HG03520 (cell line): ENCODE results near the gene TET2.
A peak's percentile ranks its signal among the peaks of the same experiment; 100 is the strongest.
"Not testable (repeated sequence)": the region's sequence is repeated elsewhere in the genome, so short reads cannot be mapped to it uniquely, and the experiment has no call there.

ENCODE experiments used
- ATAC-seq: cut with Tn5 transposase; IDR thresholded peaks from one replicate; pipeline ENCODE4 v1.9.1; 2021; ENCODE audit warnings: mild to moderate bottlenecking, moderate library complexity; ENCODE audit not compliant: unreplicated experiment

Gene TET2

GRCh38 chr4:105281124-105281415 is 134.4 kb downstream of the TET2 start:
- no peak for ATAC-seq

GRCh38 chr4:105282489-105282888 is 135.8 kb downstream of the TET2 start:
- ATAC-seq, result no peak

GRCh38 chr4:105283501-105283900 is 136.8 kb downstream of the TET2 start:
- no peak for ATAC-seq

DNA sequence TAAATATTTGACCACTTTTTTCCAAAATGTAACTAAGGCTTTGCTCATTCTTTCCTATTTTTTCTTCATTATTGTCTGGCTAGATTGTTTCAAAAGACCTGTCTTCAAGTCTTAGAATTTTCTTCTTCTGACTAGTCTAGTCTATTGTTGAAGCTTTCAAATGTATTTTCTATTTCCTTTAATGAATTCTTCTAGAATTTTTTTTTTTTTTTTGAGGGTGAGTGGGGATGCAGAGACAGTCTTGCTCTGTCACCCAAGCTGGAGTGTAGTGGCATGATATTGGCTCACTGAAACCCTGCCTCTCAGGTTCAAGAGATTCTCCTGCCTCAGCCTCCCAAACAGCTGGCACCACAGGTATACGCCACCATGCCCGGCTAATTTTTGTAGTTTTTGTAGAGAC is 141.4 kb downstream of the TET2 start:
- no peak for ATAC-seq

DNA sequence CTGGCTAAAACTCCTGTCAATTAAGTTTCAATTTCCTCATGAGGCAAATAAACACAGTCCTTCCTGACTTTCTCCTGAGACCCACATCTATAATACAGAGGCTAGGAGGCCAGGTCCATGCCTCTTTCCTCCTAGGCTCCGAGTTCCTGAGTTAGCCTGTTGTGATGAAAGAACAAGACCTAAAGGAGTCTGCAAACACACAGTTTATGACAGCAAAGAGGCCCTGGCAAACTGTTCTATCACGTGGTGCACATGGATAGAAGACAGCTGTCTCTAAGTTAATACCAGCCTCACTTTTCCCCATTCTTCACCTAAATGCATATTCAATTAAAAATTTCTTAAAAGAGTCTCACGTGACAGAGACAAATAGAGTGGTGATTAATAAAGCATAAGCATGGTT is 145.2 kb downstream of the TET2 start:
- no peak for ATAC-seq

DNA sequence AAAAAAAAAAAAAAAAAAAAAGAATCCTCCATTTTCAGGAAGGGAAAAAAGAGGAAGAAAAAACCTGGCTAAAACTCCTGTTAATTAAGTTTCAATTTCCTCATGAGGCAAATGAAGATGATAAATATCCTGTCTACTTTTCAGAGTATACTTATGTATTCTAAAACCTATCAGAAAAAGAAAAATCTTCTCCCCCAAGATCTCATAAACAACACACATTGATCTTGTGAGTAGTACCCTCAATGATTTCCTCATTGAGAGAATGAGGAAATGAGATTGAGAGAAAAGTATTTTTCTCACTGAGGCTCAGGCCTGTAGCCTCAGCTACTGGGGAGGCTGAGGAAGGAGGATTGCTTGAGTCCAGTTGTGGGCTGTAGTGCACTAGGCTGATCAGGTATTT is 146.7 kb downstream of the TET2 start:
- no peak for ATAC-seq

GRCh38 chr4:105296672-105297071 is 150.0 kb downstream of the TET2 start:
- no peak for ATAC-seq

- not testable (repeated sequence) for ATAC-seq
Observed at GRCh38 chr4:105299027-105299426, 152.4 kb downstream of the TET2 start.

DNA sequence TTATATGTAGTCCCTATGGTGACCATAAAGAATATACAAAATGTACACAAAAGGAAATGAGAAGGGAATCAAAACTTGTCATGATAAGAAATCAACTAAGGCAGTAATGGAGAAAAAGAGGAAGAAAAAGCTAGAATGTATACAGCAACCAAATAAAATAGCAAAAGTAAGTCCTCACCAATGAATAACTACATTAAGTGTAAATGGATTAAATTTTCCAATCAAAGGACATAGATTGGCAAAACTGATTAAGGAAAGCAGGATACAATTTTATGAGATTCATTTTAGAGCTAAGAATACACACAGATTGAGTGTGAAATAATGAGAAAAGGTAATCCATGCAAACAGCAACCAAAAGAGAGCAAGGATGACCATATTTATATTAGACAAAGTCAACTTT is 157.4 kb downstream of the TET2 start:
- ATAC-seq, result no peak

- peak; percentile 30 for ATAC-seq
Observed at GRCh38 chr4:105305019-105305836, 158.6 kb downstream of the TET2 start.

GRCh38 chr4:105306158-105306781 is 159.6 kb downstream of the TET2 start:
- ATAC-seq, result peak; percentile 92

DNA sequence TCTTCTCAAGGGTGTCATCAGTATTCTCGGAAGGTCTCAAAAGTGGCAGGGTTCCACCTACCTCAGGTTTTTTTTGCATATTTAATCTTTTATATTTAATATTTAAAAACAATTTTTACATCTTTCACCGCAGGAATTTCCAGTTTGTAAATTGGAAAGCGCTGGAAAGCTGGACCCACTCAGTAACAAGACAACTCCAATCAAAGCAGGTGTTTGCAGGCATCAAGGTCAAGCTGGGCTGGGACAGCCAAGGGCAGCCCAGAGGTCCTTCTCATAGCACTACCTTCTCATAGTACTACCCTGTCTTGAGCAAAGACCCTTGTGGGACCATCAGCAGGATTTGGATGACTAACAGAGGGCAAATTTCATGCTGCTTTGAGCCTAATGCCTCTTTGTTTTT is 160.1 kb downstream of the TET2 start:
- ATAC-seq, result no peak

DNA sequence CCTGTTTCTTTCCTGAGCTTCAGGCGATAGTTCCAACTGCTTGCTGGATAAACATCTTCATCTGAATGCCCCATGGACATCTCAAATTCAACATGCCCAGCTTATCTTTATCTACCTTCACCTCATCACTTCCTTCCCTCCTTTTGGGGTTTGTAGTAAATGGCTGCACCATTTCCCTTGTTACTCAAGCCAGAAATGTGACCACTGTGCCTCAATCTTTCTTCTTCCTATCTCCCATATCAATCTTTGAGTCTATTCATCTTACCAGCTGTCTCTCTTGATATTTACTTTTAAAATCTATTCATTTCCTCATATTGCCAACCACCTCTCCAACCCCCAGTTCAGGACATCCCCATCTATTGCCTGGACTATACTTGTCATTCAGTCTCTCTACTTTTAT is 171.8 kb downstream of the TET2 start:
- ATAC-seq, result no peak

DNA sequence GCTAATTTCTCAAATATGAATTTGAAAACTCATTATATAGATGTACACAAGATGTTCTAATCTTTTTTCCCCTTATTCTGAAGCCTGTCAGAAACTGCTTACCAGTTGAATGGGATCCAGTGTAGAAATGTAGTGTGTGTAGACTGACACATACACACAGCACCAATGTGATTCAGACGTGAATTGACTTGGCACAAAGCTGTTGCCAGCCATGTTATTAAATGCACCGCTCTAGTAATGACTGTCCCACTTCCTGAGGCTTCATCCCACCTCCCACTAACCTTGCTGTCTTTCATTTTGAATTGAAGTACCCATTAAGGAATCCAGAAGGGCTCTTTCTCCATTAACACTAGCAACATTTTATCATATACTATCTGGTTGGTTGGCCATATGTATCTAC is 180.5 kb downstream of the TET2 start:
- ATAC-seq, result no peak

- no peak for ATAC-seq
Observed at GRCh38 chr4:105327956-105328355, 181.3 kb downstream of the TET2 start.

DNA sequence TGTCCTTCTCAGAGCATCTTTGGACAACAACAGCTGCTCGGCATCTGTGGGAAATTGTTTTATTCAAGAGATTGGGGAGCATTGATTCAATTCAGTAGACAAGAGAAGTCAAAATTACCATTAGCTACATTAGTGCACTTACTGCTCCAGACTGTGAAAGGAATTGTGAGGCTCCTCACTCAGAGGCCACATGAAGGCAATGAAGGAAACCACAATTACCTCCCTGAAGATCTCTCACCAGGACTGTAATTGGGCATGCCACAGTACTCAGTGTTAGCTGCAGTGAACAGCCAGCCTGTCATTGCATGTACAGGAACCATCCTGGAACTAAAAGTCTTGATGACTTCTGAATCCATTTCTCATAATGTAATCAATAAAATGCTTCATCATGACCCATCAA is 182.4 kb downstream of the TET2 start:
- no peak for ATAC-seq
